NT2/D1 (cell line): ENCODE data around the gene FAM163B.

Experiments used
- SUZ12 ChIP-seq: IDR thresholded peaks from 2 replicates; pipeline ENCODE4 v1.6.1; 2011; ENCODE audit not compliant: insufficient read length, insufficient read depth; ENCODE audit errors: extremely low read depth
- YY1 ChIP-seq: IDR thresholded peaks from 2 replicates; pipeline ENCODE4 v1.6.1; 2011; ENCODE audit not compliant: insufficient read length, insufficient read depth
- ZNF274 ChIP-seq: IDR thresholded peaks from 2 replicates; pipeline ENCODE4 v1.6.1; 2011; ENCODE audit warnings: mild to moderate bottlenecking, low read depth, low read length

GRCh38 chr9:133599470-133600173 lies 9.6 kb downstream of the FAM163B start:
- TF ChIP-seq ZNF274, result no peak
- no peak for TF ChIP-seq YY1
- TF ChIP-seq SUZ12, result no peak
